ENCODE data around the gene KRCC1. TPM values are rescaled to one million over a fixed set of nuclear protein-coding genes. Genes with fewer than 3 reads are reported as not detected.
"Not testable (repeated sequence)": the region's sequence is repeated elsewhere in the genome, so short reads cannot be mapped to it uniquely, and the experiment has no call there.

KRCC1 gene
- total RNA-seq, 2 experiments from 2014 or later = 20.5 to 21.7 TPM

- CTCF ChIA-PET = no interaction called here
Measured at GRCh38 chr2:88019985-88020384, 35.6 kb downstream of the KRCC1 start.

GRCh38 chr2:88018909-88019308 lies 36.7 kb downstream of the KRCC1 start:
- Mint-ChIP-seq H3K27me3 (no peaks in the 10 kb centered on the region), H3K4me1 (peaks cover 22% of the 10 kb centered on the region), H3K9me3 (peaks cover 2% of the 10 kb centered on the region), H3K4me3 (no peak overlapping the region), H3K36me3 (ENCODE audit: low read depth) (peaks cover 5% of the 10 kb centered on the region), H3K27ac (no peak overlapping the region)
- CTCF ChIA-PET = no interaction called here
- no peak for DNase-seq
- POLR2A ChIA-PET = no interaction called here

More at GRCh38 chr2:88019985-88020384, 35.6 kb downstream of the KRCC1 start:
- no peaks in the 10 kb centered on the region for H3K27me3 Mint-ChIP-seq
- H3K4me1 Mint-ChIP-seq = peaks cover 22% of the 10 kb centered on the region
- POLR2A ChIA-PET = no interaction called here
- no peak overlapping the region for H3K4me3 Mint-ChIP-seq
- DNase-seq = no peak
- peaks cover 2% of the 10 kb centered on the region for H3K9me3 Mint-ChIP-seq
- H3K27ac Mint-ChIP-seq = no peak overlapping the region
- H3K36me3 Mint-ChIP-seq (ENCODE audit: low read depth) = peaks cover 5% of the 10 kb centered on the region

GRCh38 chr2:88018077-88018805 lies 37.3 kb downstream of the KRCC1 start:
- H3K9me3 Mint-ChIP-seq; H3K27me3 Mint-ChIP-seq; POLR2A ChIA-PET; DNase-seq; H3K36me3 Mint-ChIP-seq (ENCODE audit: low read depth); H3K27ac Mint-ChIP-seq: not testable (repeated sequence)
- CTCF ChIA-PET = interaction anchor here (1.6 kb wide), 1 partner anchor 37 kb away, joined by 3 read pairs; no protein-coding TSS in a partner anchor
- Mint-ChIP-seq H3K4me3 (peak overlapping the region; percentile 96), H3K4me1 (peaks cover 22% of the 10 kb centered on the region)

GRCh38 chr2:88017780-88018038 lies 37.9 kb downstream of the KRCC1 start:
- POLR2A ChIA-PET; H3K9me3 Mint-ChIP-seq; DNase-seq; H3K27me3 Mint-ChIP-seq; H3K36me3 Mint-ChIP-seq (ENCODE audit: low read depth): not testable (repeated sequence)
- Mint-ChIP-seq H3K4me1 (peaks cover 22% of the 10 kb centered on the region), H3K27ac (peak overlapping the region; percentile 99), H3K4me3 (peak overlapping the region; percentile 96)
- CTCF ChIA-PET = interaction anchor here (1.6 kb wide), 1 partner anchor 37 kb away, joined by 3 read pairs; no protein-coding TSS in a partner anchor

- CTCF ChIA-PET = interaction anchor here (0.8 to 1.6 kb wide), 2 partner anchors 38 to 43 kb away, joined by 3 read pairs; no protein-coding TSS in a partner anchor
- H3K4me3 Mint-ChIP-seq = peak overlapping the region; percentile 96
- POLR2A ChIA-PET = interaction anchor here (0.6 kb wide), 2 partner anchors 13 to 20 kb away, joined by 3 to 5 read pairs; no protein-coding TSS in a partner anchor
- H3K27me3 Mint-ChIP-seq = no peaks in the 10 kb centered on the region
- H3K27ac Mint-ChIP-seq = peak overlapping the region; percentile 99
- H3K9me3 Mint-ChIP-seq = peaks cover 2% of the 10 kb centered on the region
- H3K36me3 Mint-ChIP-seq (ENCODE audit: low read depth) = peaks cover 5% of the 10 kb centered on the region
- peak; percentile 62 for DNase-seq
- peaks cover 22% of the 10 kb centered on the region for H3K4me1 Mint-ChIP-seq
Measured at GRCh38 chr2:88016960-88017779, 38.4 kb downstream of the KRCC1 start.

- CTCF ChIA-PET = interaction anchor here (0.8 to 1.6 kb wide), 2 partner anchors 39 to 44 kb away, joined by 3 read pairs; no protein-coding TSS in a partner anchor
- Mint-ChIP-seq H3K27me3 (no peaks in the 10 kb centered on the region), H3K36me3 (ENCODE audit: low read depth) (peaks cover 5% of the 10 kb centered on the region), H3K27ac (peak within 1 kb of the TSS; percentile 99), H3K9me3 (peaks cover 2% of the 10 kb centered on the region), H3K4me3 (peak within 1 kb of the TSS; percentile 96), H3K4me1 (peaks cover 22% of the 10 kb centered on the region)
- peak; percentile 76 for DNase-seq
- POLR2A ChIA-PET = interaction anchor here (0.6 to 0.7 kb wide), 4 partner anchors 12 to 546 kb away, joined by 3 to 5 read pairs (median 3); no protein-coding TSS in a partner anchor
Measured at GRCh38 chr2:88016086-88016959, 39.3 kb downstream of the KRCC1 start, which contains the start of gene RNU2-63P. TSS of gene RNU2-63P (minus strand) at chr2:88016547.

GRCh38 chr2:88011011-88011410 lies 44.6 kb downstream of the KRCC1 start:
- H3K27me3 Mint-ChIP-seq = no peaks in the 10 kb centered on the region
- DNase-seq = no peak
- no peak overlapping the region for H3K4me3 Mint-ChIP-seq
- ChIA-PET CTCF (no interaction called here), POLR2A (no interaction called here)
- H3K27ac Mint-ChIP-seq = no peak overlapping the region
- H3K36me3 Mint-ChIP-seq (ENCODE audit: low read depth) = no peaks in the 10 kb centered on the region
- H3K4me1 Mint-ChIP-seq = peaks cover 2% of the 10 kb centered on the region
- no peaks in the 10 kb centered on the region for H3K9me3 Mint-ChIP-seq

- POLR2A ChIA-PET = no interaction called here
- Mint-ChIP-seq H3K27me3 (no peaks in the 10 kb centered on the region), H3K4me1 (no peaks in the 10 kb centered on the region), H3K36me3 (ENCODE audit: low read depth) (no peaks in the 10 kb centered on the region), H3K27ac (no peak overlapping the region), H3K4me3 (no peak overlapping the region), H3K9me3 (no peaks in the 10 kb centered on the region)
- no peak for DNase-seq
- CTCF ChIA-PET = no interaction called here
Measured at GRCh38 chr2:88010136-88010535, 45.4 kb downstream of the KRCC1 start.

- Mint-ChIP-seq H3K36me3 (ENCODE audit: low read depth) (no peaks in the 10 kb centered on the region), H3K4me1 (peaks cover under 1% of the 10 kb centered on the region), H3K4me3 (no peak overlapping the region), H3K27me3 (peaks cover 2% of the 10 kb centered on the region), H3K27ac (no peak overlapping the region), H3K9me3 (no peaks in the 10 kb centered on the region)
- no peak for DNase-seq
- ChIA-PET POLR2A (no interaction called here), CTCF (no interaction called here)
Measured at GRCh38 chr2:88006912-88007439, 48.6 kb downstream of the KRCC1 start.

GRCh38 chr2:88005776-88006175 lies 49.8 kb downstream of the KRCC1 start:
- no peak overlapping the region for H3K27ac Mint-ChIP-seq
- CTCF ChIA-PET = interaction anchor here (0.6 kb wide), 1 partner anchor 513 kb away, joined by 4 read pairs; no protein-coding TSS in a partner anchor
- peaks cover 3% of the 10 kb centered on the region for H3K27me3 Mint-ChIP-seq
- DNase-seq = no peak
- no peaks in the 10 kb centered on the region for H3K36me3 Mint-ChIP-seq (ENCODE audit: low read depth)
- H3K9me3 Mint-ChIP-seq = no peaks in the 10 kb centered on the region
- H3K4me1 Mint-ChIP-seq = peaks cover 5% of the 10 kb centered on the region
- no peak overlapping the region for H3K4me3 Mint-ChIP-seq
- POLR2A ChIA-PET = no interaction called here

GRCh38 chr2:88003074-88003755 lies 52.4 kb downstream of the KRCC1 start:
- POLR2A ChIA-PET = no interaction called here

GRCh38 chr2:88002359-88002707 lies 53.2 kb downstream of the KRCC1 start:
- no peak overlapping the region for H3K4me3 Mint-ChIP-seq
- ChIA-PET POLR2A (no interaction called here), CTCF (interaction anchor here (0.9 to 1.3 kb wide), 3 partner anchors 10 to 46 kb away, joined by 3 to 6 read pairs (median 4); no protein-coding TSS in a partner anchor)
- H3K27ac Mint-ChIP-seq = no peak overlapping the region
- H3K27me3 Mint-ChIP-seq = peaks cover 3% of the 10 kb centered on the region
- no peaks in the 10 kb centered on the region for H3K36me3 Mint-ChIP-seq (ENCODE audit: low read depth)
- no peak for DNase-seq
- H3K4me1 Mint-ChIP-seq = peaks cover 5% of the 10 kb centered on the region
- no peaks in the 10 kb centered on the region for H3K9me3 Mint-ChIP-seq

More at GRCh38 chr2:88003074-88003755, 52.4 kb downstream of the KRCC1 start:
- Mint-ChIP-seq H3K4me3 (no peak overlapping the region), H3K27me3 (peaks cover 3% of the 10 kb centered on the region), H3K9me3 (no peaks in the 10 kb centered on the region), H3K27ac (no peak overlapping the region), H3K36me3 (ENCODE audit: low read depth) (no peaks in the 10 kb centered on the region), H3K4me1 (peaks cover 5% of the 10 kb centered on the region)
- CTCF ChIA-PET = no interaction called here
- DNase-seq = no peak
